Muscle of leg (tissue), 11 donors: ENCODE measurements around the gene TSACC. TPM values are rescaled to one million over a fixed set of nuclear protein-coding genes. Genes with fewer than 3 reads are reported as not detected.
A peak's percentile ranks its signal among the peaks of the same experiment; 100 is the strongest.

Experiments used
- DNase-seq: peaks from one replicate; pipeline ENCODE4 v3.0.0; 2013
- H3K27ac ChIP-seq: one replicate; pipeline ENCODE4 v1.5.1; 2013; ENCODE audit warnings: mild to moderate bottlenecking, low read length, control low read depth
- H3K27me3 ChIP-seq: one replicate; pipeline ENCODE4 v1.6.1; 2013; ENCODE audit warnings: low read length; ENCODE audit not compliant: control insufficient read depth, insufficient read depth
- H3K36me3 ChIP-seq: one replicate; pipeline ENCODE4 v1.6.1; 2013; ENCODE audit warnings: low read length; ENCODE audit not compliant: control insufficient read depth, insufficient read depth
- H3K4me1 ChIP-seq: one replicate; pipeline ENCODE4 v1.6.1; 2013; ENCODE audit warnings: low read length; ENCODE audit not compliant: control insufficient read depth, insufficient read depth
- H3K4me3 ChIP-seq: one replicate; pipeline ENCODE4 v1.5.1; 2013; ENCODE audit warnings: low read length, control low read depth
- H3K9me3 ChIP-seq: replicated peaks from 2 replicates; pipeline ENCODE4 v1.6.1; 2013; ENCODE audit warnings: low read depth, low read length; ENCODE audit not compliant: control insufficient read depth
- WGBS: methylation state at CpG from one replicate; pipeline ENCODE4 v1.1.5; 2013; ENCODE audit warnings: missing lambda C conversion rate; ENCODE audit not compliant: insufficient coverage; 5-methylcytosine and 5-hydroxymethylcytosine counted together
- polyA plus RNA-seq, 8 donors: library from polyadenylated mRNA; unstranded; fragments of 120-200 nt; gene quantifications; one replicate each; pipeline versions ENCODE4 v1.2.1 to v1.2.3, GENCODE V29; 2013; ENCODE audit warnings: inconsistent platforms in 1 of 8, low replicate concordance in 1 of 8; ENCODE audit not compliant: insufficient read length in 8 of 8, insufficient read depth in 1 of 8
- total RNA-seq: library from RNA; stranded (reverse); fragments of 120-200 nt; gene quantifications from one replicate; pipeline ENCODE4 v1.2.4, GENCODE V29; 2013

The TSACC gene
- total and polyA plus RNA-seq, 9 donors = 0.20 to 1.5 (median 0.53) TPM

- Histone ChIP-seq H3K36me3 (no peaks in the 10 kb centered on the region), H3K4me1 (peaks cover 9% of the 10 kb centered on the region), H3K4me3 (no peak overlapping the region), H3K9me3 (no peaks in the 10 kb centered on the region), H3K27me3 (peaks cover 49% of the 10 kb centered on the region), H3K27ac (no peak overlapping the region)
- DNase-seq = no peak
These were observed 33.9 kb downstream of the TSACC start for GRCh38 chr1:156372265-156372586.

- no peaks in the 10 kb centered on the region for H3K9me3 ChIP-seq
- H3K4me1 ChIP-seq = peaks cover 9% of the 10 kb centered on the region
- DNase-seq = no peak
- WGBS = no CpG with 5 or more reads among the region's 4 CpGs
- H3K27ac ChIP-seq = no peak overlapping the region
- peaks cover 45% of the 10 kb centered on the region for H3K27me3 ChIP-seq
- no peak overlapping the region for H3K4me3 ChIP-seq
- no peaks in the 10 kb centered on the region for H3K36me3 ChIP-seq
These were observed 34.5 kb downstream of the TSACC start for GRCh38 chr1:156372876-156373275.

GRCh38 chr1:156373546-156373945 is 35.2 kb downstream of the TSACC start:
- no peak overlapping the region for H3K4me3 ChIP-seq
- H3K27ac ChIP-seq = no peak overlapping the region
- no peaks in the 10 kb centered on the region for H3K36me3 ChIP-seq
- no peaks in the 10 kb centered on the region for H3K9me3 ChIP-seq
- no peak for DNase-seq
- H3K4me1 ChIP-seq = peaks cover 9% of the 10 kb centered on the region
- peaks cover 39% of the 10 kb centered on the region for H3K27me3 ChIP-seq

- no peak for DNase-seq
- WGBS = 78% methylated on average over 2 of the region's 2 CpGs
These were observed 37.8 kb downstream of the TSACC start for GRCh38 chr1:156376146-156376545.

GRCh38 chr1:156376958-156377919 is 38.9 kb downstream of the TSACC start:
- H3K36me3 ChIP-seq = no peaks in the 10 kb centered on the region
- no peaks in the 10 kb centered on the region for H3K4me1 ChIP-seq
- peaks cover 13% of the 10 kb centered on the region for H3K27me3 ChIP-seq
- DNase-seq = no peak
- WGBS = 68% methylated on average over 20 of the region's 20 CpGs
- no peaks in the 10 kb centered on the region for H3K9me3 ChIP-seq
- no peak overlapping the region for H3K27ac ChIP-seq
- H3K4me3 ChIP-seq = no peak overlapping the region

More at GRCh38 chr1:156376146-156376545, 37.8 kb downstream of the TSACC start:
- Histone ChIP-seq H3K27ac (no peak overlapping the region), H3K4me3 (no peak overlapping the region), H3K27me3 (peaks cover 20% of the 10 kb centered on the region), H3K36me3 (no peaks in the 10 kb centered on the region), H3K9me3 (no peaks in the 10 kb centered on the region), H3K4me1 (no peaks in the 10 kb centered on the region)

- Histone ChIP-seq H3K4me1 (no peaks in the 10 kb centered on the region), H3K9me3 (no peaks in the 10 kb centered on the region), H3K27me3 (peaks cover 7% of the 10 kb centered on the region), H3K27ac (no peak overlapping the region), H3K4me3 (no peak overlapping the region), H3K36me3 (no peaks in the 10 kb centered on the region)
- 62% methylated on average over 2 of the region's 6 CpGs for WGBS
- DNase-seq = no peak
These were observed 40.2 kb downstream of the TSACC start for GRCh38 chr1:156378557-156378956.

GRCh38 chr1:156379420-156380165 is 41.3 kb downstream of the TSACC start:
- Histone ChIP-seq H3K27me3 (peaks cover 3% of the 10 kb centered on the region), H3K4me1 (no peaks in the 10 kb centered on the region), H3K27ac (no peak overlapping the region), H3K36me3 (no peaks in the 10 kb centered on the region), H3K4me3 (no peak overlapping the region), H3K9me3 (no peaks in the 10 kb centered on the region)
- no peak for DNase-seq
- 10% methylated on average over 2 of the region's 3 CpGs for WGBS

GRCh38 chr1:156382561-156382960 is 44.2 kb downstream of the TSACC start:
- WGBS = 50% methylated on average over 2 of the region's 7 CpGs
- no peaks in the 10 kb centered on the region for H3K4me1 ChIP-seq
- H3K9me3 ChIP-seq = no peaks in the 10 kb centered on the region
- peaks cover 26% of the 10 kb centered on the region for H3K27me3 ChIP-seq
- H3K4me3 ChIP-seq = no peak overlapping the region
- H3K36me3 ChIP-seq = no peaks in the 10 kb centered on the region
- DNase-seq = no peak
- no peak overlapping the region for H3K27ac ChIP-seq

- 18% methylated on average over 5 of the region's 9 CpGs for WGBS
These were observed 44.7 kb downstream of the TSACC start for GRCh38 chr1:156383023-156383422.

GRCh38 chr1:156384007-156384406 is 45.7 kb downstream of the TSACC start:
- Histone ChIP-seq H3K27me3 (peaks cover 40% of the 10 kb centered on the region), H3K27ac (no peak overlapping the region), H3K4me1 (peaks cover 10% of the 10 kb centered on the region), H3K4me3 (no peak overlapping the region), H3K9me3 (no peaks in the 10 kb centered on the region), H3K36me3 (no peaks in the 10 kb centered on the region)
- WGBS = 52% methylated on average over 3 of the region's 3 CpGs
- DNase-seq = no peak

More at GRCh38 chr1:156383023-156383422, 44.7 kb downstream of the TSACC start:
- Histone ChIP-seq H3K9me3 (no peaks in the 10 kb centered on the region), H3K4me3 (no peak overlapping the region), H3K4me1 (peaks cover 4% of the 10 kb centered on the region), H3K27me3 (peaks cover 31% of the 10 kb centered on the region), H3K27ac (no peak overlapping the region), H3K36me3 (no peaks in the 10 kb centered on the region)
- peak; percentile 60 for DNase-seq
